ENCODE results near the gene PDZD2.

DNA sequence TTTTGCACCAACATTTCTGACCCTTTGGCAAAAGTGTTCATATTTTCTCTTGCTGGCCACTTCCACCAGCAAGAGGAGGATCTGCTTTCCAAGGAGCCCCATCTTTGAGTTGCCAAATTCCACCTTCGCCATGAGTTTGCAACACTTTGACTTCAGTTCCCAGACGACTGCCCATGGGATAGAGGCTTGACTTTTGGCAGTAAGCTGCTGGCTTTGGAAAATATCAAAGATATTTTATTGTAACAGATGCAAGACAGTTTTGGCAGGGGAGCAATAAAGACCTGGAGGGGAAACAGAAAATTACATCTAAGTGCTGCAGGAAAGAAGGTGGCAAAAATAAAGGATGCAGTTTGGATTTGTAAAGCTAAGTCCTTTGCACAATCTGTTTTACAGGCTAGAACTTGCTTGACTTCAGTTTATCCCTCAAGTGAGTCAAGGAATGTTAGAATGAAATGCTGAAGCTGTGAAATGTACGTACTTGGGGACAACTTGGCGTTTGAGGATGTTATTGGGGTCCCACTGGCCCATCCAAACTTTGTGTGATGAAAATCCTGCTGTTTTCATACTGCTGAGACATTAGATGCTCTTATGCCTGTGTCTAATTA, 302.3 kb downstream of the PDZD2 start:
- TF ChIP-seq, protein P1, sequence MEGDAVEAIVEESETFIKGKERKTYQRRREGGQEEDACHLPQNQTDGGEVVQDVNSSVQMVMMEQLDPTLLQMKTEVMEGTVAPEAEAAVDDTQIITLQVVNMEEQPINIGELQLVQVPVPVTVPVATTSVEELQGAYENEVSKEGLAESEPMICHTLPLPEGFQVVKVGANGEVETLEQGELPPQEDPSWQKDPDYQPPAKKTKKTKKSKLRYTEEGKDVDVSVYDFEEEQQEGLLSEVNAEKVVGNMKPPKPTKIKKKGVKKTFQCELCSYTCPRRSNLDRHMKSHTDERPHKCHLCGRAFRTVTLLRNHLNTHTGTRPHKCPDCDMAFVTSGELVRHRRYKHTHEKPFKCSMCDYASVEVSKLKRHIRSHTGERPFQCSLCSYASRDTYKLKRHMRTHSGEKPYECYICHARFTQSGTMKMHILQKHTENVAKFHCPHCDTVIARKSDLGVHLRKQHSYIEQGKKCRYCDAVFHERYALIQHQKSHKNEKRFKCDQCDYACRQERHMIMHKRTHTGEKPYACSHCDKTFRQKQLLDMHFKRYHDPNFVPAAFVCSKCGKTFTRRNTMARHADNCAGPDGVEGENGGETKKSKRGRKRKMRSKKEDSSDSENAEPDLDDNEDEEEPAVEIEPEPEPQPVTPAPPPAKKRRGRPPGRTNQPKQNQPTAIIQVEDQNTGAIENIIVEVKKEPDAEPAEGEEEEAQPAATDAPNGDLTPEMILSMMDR (IDR thresholded peaks at IDR 0.05; ENCODE audit: extremely low read depth in 1 of 2, insufficient read depth in 1 of 2, low read depth in 1 of 2, low read length in 2 of 2) = no peak
- TF ChIP-seq POLR2AphosphoS5 (IDR thresholded peaks at IDR 0.05; ENCODE audit: insufficient read depth, low read depth, low read length) (no peak), POLR2A (IDR thresholded peaks at IDR 0.05; ENCODE audit: low read depth, low read length) (no peak), EZH2 (IDR thresholded peaks at IDR 0.05; ENCODE audit: borderline replicate concordance, low read depth, low read length, severe bottlenecking) (no peak)

Data from endothelial cell of umbilical vein (primary cell).